A549 (cell line): ENCODE measurements around the gene MPPED1. TPM values are rescaled to one million over a fixed set of nuclear protein-coding genes. Genes with fewer than 3 reads are reported as not detected.

Experiments used
- ATAC-seq, 2 experiments: fragments of 200-7000 bp in 1 of 2; fragments of >200 bp in 1 of 2; cut with Nextera tagmentation in 1 of 2; cut with Tn5 transposase in 1 of 2; 3 replicates each; pipeline versions ENCODE4 v1.8.0 to v1.9.1; 2018 to 2020; ENCODE audit warnings: mild to moderate bottlenecking in 1 of 2, moderate library complexity in 1 of 2
- CTCF ChIA-PET: fragments of 300-600 bp; sonication (Branson Sonifier 250); formaldehyde crosslinking; extraction: SDS; loops from one replicate; lab custom pipeline; 2021; ENCODE audit warnings: antibody characterized with exemption, inconsistent platforms; lab: Yijun Ruan, JAX
- POLR2A ChIA-PET: fragments of 350-600 bp; formaldehyde crosslinking; extraction: SDS; loops from one replicate; lab custom pipeline; 2021; ENCODE audit warnings: antibody characterized with exemption, inconsistent platforms; lab: Yijun Ruan, JAX
- DNase-seq, 2 experiments: peaks; one replicate each; pipeline versions ENCODE4 v3.0.0 to v3.0.0-alpha.2; 2011 to 2016; ENCODE audit warnings: low read depth in 1 of 2, low spot score in 1 of 2
- FAIRE-seq: peaks from 2 replicates; lab custom pipeline; 2011; peaks lifted over from hg19 to GRCh38; lab: Jason Lieb, UNC
- H3K27ac ChIP-seq, 2 experiments: fragments of >200 bp; sonication (Bioruptor Twin); formaldehyde crosslinking; 3 replicates each; pipeline ENCODE4 v1.5.1; 2016 to 2017
- H3K4me1 ChIP-seq: fragments of >200 bp; sonication (Bioruptor Twin); formaldehyde crosslinking; 3 replicates; pipeline ENCODE4 v1.6.1; 2016
- H3K4me2 ChIP-seq: fragments of >200 bp; sonication (Bioruptor Twin); formaldehyde crosslinking; 3 replicates; pipeline ENCODE4 v1.6.1; 2016
- H3K4me3 ChIP-seq: fragments of >200 bp; sonication (Bioruptor Twin); formaldehyde crosslinking; 3 replicates; pipeline ENCODE4 v1.5.1; 2016
- H3K9me3 ChIP-seq: fragments of >200 bp; sonication (Bioruptor Twin); formaldehyde crosslinking; 3 replicates; pipeline ENCODE4 v1.6.1; 2016
- CHD2 ChIP-seq: fragments of 150-350 bp; IDR thresholded peaks from 2 replicates; pipeline ENCODE4 v1.6.1; 2014; ENCODE audit warnings: low read length; ENCODE audit not compliant: partially characterized antibody
- EHF ChIP-seq: fragments of 250-450 bp; sonication (Bioruptor Pico); IDR thresholded peaks from 2 replicates; pipeline ENCODE4 v1.5.0; 2020; ENCODE audit warnings: mild to moderate bottlenecking
- EHMT2 ChIP-seq: fragments of 200-600 bp; sonication (generic); IDR thresholded peaks from 2 replicates; pipeline ENCODE4 v1.6.1; 2016; ENCODE audit warnings: antibody characterized with exemption, low read depth, mild to moderate bottlenecking, moderate library complexity
- EP300 ChIP-seq, 2 experiments: fragments of >200 bp; sonication (Bioruptor Twin); formaldehyde crosslinking; IDR thresholded peaks; 2 replicates in 1 of 2; 3 replicates in 1 of 2; pipeline ENCODE4 v1.6.1; 2016 to 2017
- ESRRA ChIP-seq: fragments of 150-350 bp; IDR thresholded peaks from 2 replicates; pipeline ENCODE4 v1.6.1; 2014; ENCODE audit warnings: mild to moderate bottlenecking, low read length, borderline replicate concordance
- HOXB13 ChIP-seq: fragments of 250-450 bp; sonication (Bioruptor Pico); IDR thresholded peaks from 2 replicates; pipeline ENCODE4 v1.5.0; 2020; ENCODE audit warnings: low read depth, mild to moderate bottlenecking, moderate library complexity
- HOXB5 ChIP-seq: fragments of 250-450 bp; sonication (Bioruptor Pico); IDR thresholded peaks from 2 replicates; pipeline ENCODE4 v1.5.0; 2020; ENCODE audit warnings: mild to moderate bottlenecking, moderate library complexity
- KDM1A ChIP-seq: fragments of 200-600 bp; sonication (generic); IDR thresholded peaks from 2 replicates; pipeline ENCODE4 v1.6.1; 2016; ENCODE audit warnings: low read depth, mild to moderate bottlenecking
- MAFK ChIP-seq: fragments of 450-650 bp; IDR thresholded peaks from 2 replicates; pipeline ENCODE4 v1.6.1; 2014; ENCODE audit not compliant: partially characterized antibody
- NPAS2 ChIP-seq: fragments of 250-450 bp; sonication (Bioruptor Pico); IDR thresholded peaks from 2 replicates; pipeline ENCODE4 v1.8.0; 2022; ENCODE audit warnings: mild to moderate bottlenecking, moderate library complexity, borderline replicate concordance
- NR3C1 ChIP-seq: fragments of >200 bp; sonication (Bioruptor Twin); formaldehyde crosslinking; IDR thresholded peaks from 3 replicates; pipeline ENCODE4 v1.6.1; 2017
- PHF8 ChIP-seq: fragments of 200-600 bp; sonication (generic); IDR thresholded peaks from 2 replicates; pipeline ENCODE4 v1.6.1; 2016; ENCODE audit warnings: low read depth, mild to moderate bottlenecking, antibody characterized with exemption, moderate library complexity, borderline replicate concordance
- POLR2AphosphoS2 ChIP-seq: conservative IDR thresholded peaks from 2 replicates; pipeline ENCODE4 v1.6.1; 2012; ENCODE audit warnings: low read length, improper control_type of control experiment, inconsistent platforms
- RAD21 ChIP-seq, 2 experiments: fragments of >200 bp in 1 of 2; sonication (Bioruptor Twin) in 1 of 2; formaldehyde crosslinking in 1 of 2; IDR thresholded peaks in 1 of 2; conservative IDR thresholded peaks in 1 of 2; 2 replicates in 1 of 2; 3 replicates in 1 of 2; pipeline ENCODE4 v1.6.1; 2012 to 2018; ENCODE audit warnings: inconsistent platforms in 1 of 2
- RCOR1 ChIP-seq: fragments of 150-350 bp; IDR thresholded peaks from 2 replicates; pipeline ENCODE4 v1.6.1; 2014; ENCODE audit warnings: antibody characterized with exemption, low read length, low read depth
- SMC3 ChIP-seq: fragments of >200 bp; sonication (Bioruptor Twin); formaldehyde crosslinking; IDR thresholded peaks from 3 replicates; pipeline ENCODE4 v1.6.1; 2018; ENCODE audit warnings: inconsistent platforms
- SREBF2 ChIP-seq: fragments of 450-650 bp; IDR thresholded peaks from 2 replicates; pipeline ENCODE4 v1.6.1; 2014; ENCODE audit warnings: mild to moderate bottlenecking, moderate library complexity
- TFCP2L1 ChIP-seq: fragments of 250-450 bp; sonication (Bioruptor Pico); IDR thresholded peaks from 2 replicates; pipeline ENCODE4 v1.5.0; 2021; ENCODE audit warnings: mild to moderate bottlenecking
- TP53 ChIP-seq: fragments of 250-450 bp; sonication (Bioruptor Pico); IDR thresholded peaks from 2 replicates; pipeline ENCODE4 v1.5.0; 2021; ENCODE audit warnings: mild to moderate bottlenecking, moderate library complexity
- ZSCAN20 ChIP-seq: fragments of 250-450 bp; sonication (Bioruptor Pico); IDR thresholded peaks from 2 replicates; pipeline ENCODE4 v1.8.0; 2022; ENCODE audit warnings: mild to moderate bottlenecking, moderate library complexity
- WGBS: methylation state at CpG from one replicate; pipeline ENCODE4 v1.1.6; 2017; ENCODE audit errors: missing lambda C conversion rate; 5-methylcytosine and 5-hydroxymethylcytosine counted together
- polyA plus RNA-seq, 4 experiments: library from polyadenylated mRNA; depleted of rRNA in 3 of 4; stranded (reverse); fragments of >200 nt; fragmentation: RNase III in 1 of 4; extraction: RNeasy Plus Mini Kit Qiagen cat#74134 plus additional on column Dnase treatment in 1 of 4; gene quantifications; 2 replicates in 3 of 4; 3 replicates in 1 of 4; pipeline ENCODE4 v1.2.3, GENCODE V29; 2011 to 2017
- TF ChIP-seq, protein P1 (sequence below): fragments of 250-450 bp; sonication (Bioruptor Pico); IDR thresholded peaks from 2 replicates; pipeline ENCODE4 v1.5.0; 2021; ENCODE audit warnings: mild to moderate bottlenecking, moderate library complexity, borderline replicate concordance
- TF ChIP-seq, protein P2 (sequence below): fragments of >200 bp; sonication (Bioruptor Twin); formaldehyde crosslinking; IDR thresholded peaks from 2 replicates; pipeline ENCODE4 v1.6.1; 2016
- TF ChIP-seq, protein P3 (sequence below): fragments of 150-350 bp; IDR thresholded peaks from 2 replicates; pipeline ENCODE4 v1.6.1; 2014; ENCODE audit warnings: low read depth, mild to moderate bottlenecking, low read length
- TF ChIP-seq, protein P4 (sequence below): fragments of >200 bp; sonication (Bioruptor Twin); formaldehyde crosslinking; IDR thresholded peaks from 3 replicates; pipeline ENCODE4 v1.5.1; 2016
- TF ChIP-seq, protein P5 (sequence below): IDR thresholded peaks from 2 replicates; pipeline ENCODE4 v1.6.1; 2012

Gene MPPED1
- polyA plus RNA-seq, 2 of the 4 experiments (the other 2 are of a cell fraction) = not detected

DNA sequence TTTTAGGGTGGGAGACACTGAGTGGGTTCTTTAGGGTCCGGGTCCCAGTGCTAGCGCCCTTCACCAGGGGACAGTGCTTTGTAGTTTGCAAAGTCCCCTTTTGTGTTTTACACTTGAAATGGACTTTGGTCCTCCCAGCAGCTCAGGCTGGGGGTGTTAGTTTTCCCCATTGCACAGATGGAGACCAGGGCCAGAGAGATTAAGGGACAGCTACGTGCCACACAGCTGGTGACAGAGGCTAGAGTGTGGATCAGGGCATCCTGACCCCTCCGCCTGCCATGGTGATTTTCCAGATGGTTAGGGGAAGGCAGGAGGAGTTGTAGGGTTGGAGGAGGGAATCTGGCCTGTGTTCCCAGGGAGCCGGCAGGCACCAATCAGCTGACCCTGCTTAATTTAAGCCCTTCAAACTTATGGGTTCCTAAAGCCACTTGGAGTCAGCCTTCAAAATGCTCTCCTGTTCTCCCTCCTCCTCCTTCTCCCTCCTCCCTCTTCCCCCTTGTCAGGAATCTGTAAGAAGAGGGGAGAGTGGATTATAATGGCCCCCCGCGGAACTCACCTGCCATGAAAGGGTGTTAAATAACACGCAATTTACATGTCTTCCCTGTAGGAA is 22.5 kb upstream of the MPPED1 start:
- DNase-seq (no peak), ATAC-seq (no peak), FAIRE-seq (no peak)
- ChIA-PET POLR2A (no interaction called here), CTCF (interaction anchor here (0.6 to 11.7 kb wide), 10 partner anchors 8 to 444 kb away, joined by 3 to 134 read pairs (median 9); no protein-coding TSS in a partner anchor)
- Histone ChIP-seq H3K4me3 (no peak overlapping the region), H3K9me3 (no peaks in the 10 kb centered on the region), H3K27ac (no peak overlapping the region), H3K4me1 (no peaks in the 10 kb centered on the region), H3K4me2 (no peak overlapping the region)
- TF ChIP-seq, protein P1, sequence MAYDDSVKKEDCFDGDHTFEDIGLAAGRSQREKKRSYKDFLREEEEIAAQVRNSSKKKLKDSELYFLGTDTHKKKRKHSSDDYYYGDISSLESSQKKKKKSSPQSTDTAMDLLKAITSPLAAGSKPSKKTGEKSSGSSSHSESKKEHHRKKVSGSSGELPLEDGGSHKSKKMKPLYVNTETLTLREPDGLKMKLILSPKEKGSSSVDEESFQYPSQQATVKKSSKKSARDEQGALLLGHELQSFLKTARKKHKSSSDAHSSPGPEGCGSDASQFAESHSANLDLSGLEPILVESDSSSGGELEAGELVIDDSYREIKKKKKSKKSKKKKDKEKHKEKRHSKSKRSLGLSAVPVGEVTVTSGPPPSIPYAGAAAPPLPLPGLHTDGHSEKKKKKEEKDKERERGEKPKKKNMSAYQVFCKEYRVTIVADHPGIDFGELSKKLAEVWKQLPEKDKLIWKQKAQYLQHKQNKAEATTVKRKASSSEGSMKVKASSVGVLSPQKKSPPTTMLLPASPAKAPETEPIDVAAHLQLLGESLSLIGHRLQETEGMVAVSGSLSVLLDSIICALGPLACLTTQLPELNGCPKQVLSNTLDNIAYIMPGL (CRISPR knock-in tag) = no peak
- TF ChIP-seq SREBF2 = no peak
- TF ChIP-seq NPAS2 = no peak
- TF ChIP-seq NR3C1 = no peak
- no peak for TF ChIP-seq PHF8
- TF ChIP-seq, protein P2, sequence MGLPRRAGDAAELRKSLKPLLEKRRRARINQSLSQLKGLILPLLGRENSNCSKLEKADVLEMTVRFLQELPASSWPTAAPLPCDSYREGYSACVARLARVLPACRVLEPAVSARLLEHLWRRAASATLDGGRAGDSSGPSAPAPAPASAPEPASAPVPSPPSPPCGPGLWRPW = no peak
- TF ChIP-seq ZSCAN20 (CRISPR knock-in tag) = no peak
- no peak for TF ChIP-seq KDM1A
- WGBS = 85% methylated on average over 8 of the region's 8 CpGs

DNA sequence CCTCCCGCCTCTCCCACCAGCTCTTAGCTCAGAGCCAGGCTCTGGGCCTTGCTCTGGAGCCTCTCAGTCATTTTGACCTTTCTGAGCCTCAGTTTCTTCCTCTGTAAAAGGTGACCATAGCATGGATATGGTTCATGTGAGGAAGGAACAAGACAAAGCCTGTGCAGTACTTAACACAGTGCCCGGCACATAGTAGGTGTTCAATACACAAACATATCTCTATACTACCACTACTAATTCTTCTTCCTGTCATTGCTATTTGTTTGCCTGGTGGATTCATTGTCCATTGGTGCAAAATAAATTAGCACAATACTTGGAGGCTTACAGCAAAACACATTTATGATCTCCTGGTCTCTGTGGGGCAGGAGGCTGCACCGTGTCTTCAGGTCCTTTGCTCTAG is 21.6 kb upstream of the MPPED1 start:
- no peak overlapping the region for H3K4me3 ChIP-seq
- ChIA-PET POLR2A (no interaction called here), CTCF (interaction anchor here (0.6 to 11.7 kb wide), 5 partner anchors 93 to 437 kb away, joined by 3 to 134 read pairs (median 11); no protein-coding TSS in a partner anchor)
- ATAC-seq = no peak
- H3K4me1 ChIP-seq = no peaks in the 10 kb centered on the region
- H3K4me2 ChIP-seq = no peak overlapping the region
- TF ChIP-seq RCOR1 (no peak), RAD21 (conservative IDR thresholded peaks at IDR 0.05 in 1 of 2, IDR thresholded peaks at IDR 0.05 in 1 of 2) (no peak), EHMT2 (no peak), EHF (no peak), ESRRA (no peak), SMC3 (no peak), NPAS2 (no peak), POLR2AphosphoS2 (no peak), HOXB5 (CRISPR knock-in tag) (no peak), CHD2 (no peak), MAFK (no peak), EP300 (IDR thresholded peaks at IDR 0.05) (no peak), TFCP2L1 (no peak), HOXB13 (CRISPR knock-in tag) (no peak), TP53 (CRISPR knock-in tag) (no peak)
- TF ChIP-seq, protein P3, sequence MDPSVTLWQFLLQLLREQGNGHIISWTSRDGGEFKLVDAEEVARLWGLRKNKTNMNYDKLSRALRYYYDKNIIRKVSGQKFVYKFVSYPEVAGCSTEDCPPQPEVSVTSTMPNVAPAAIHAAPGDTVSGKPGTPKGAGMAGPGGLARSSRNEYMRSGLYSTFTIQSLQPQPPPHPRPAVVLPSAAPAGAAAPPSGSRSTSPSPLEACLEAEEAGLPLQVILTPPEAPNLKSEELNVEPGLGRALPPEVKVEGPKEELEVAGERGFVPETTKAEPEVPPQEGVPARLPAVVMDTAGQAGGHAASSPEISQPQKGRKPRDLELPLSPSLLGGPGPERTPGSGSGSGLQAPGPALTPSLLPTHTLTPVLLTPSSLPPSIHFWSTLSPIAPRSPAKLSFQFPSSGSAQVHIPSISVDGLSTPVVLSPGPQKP = no peak
- TF ChIP-seq, protein P4, sequence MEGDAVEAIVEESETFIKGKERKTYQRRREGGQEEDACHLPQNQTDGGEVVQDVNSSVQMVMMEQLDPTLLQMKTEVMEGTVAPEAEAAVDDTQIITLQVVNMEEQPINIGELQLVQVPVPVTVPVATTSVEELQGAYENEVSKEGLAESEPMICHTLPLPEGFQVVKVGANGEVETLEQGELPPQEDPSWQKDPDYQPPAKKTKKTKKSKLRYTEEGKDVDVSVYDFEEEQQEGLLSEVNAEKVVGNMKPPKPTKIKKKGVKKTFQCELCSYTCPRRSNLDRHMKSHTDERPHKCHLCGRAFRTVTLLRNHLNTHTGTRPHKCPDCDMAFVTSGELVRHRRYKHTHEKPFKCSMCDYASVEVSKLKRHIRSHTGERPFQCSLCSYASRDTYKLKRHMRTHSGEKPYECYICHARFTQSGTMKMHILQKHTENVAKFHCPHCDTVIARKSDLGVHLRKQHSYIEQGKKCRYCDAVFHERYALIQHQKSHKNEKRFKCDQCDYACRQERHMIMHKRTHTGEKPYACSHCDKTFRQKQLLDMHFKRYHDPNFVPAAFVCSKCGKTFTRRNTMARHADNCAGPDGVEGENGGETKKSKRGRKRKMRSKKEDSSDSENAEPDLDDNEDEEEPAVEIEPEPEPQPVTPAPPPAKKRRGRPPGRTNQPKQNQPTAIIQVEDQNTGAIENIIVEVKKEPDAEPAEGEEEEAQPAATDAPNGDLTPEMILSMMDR = no peak
- TF ChIP-seq, protein P5, sequence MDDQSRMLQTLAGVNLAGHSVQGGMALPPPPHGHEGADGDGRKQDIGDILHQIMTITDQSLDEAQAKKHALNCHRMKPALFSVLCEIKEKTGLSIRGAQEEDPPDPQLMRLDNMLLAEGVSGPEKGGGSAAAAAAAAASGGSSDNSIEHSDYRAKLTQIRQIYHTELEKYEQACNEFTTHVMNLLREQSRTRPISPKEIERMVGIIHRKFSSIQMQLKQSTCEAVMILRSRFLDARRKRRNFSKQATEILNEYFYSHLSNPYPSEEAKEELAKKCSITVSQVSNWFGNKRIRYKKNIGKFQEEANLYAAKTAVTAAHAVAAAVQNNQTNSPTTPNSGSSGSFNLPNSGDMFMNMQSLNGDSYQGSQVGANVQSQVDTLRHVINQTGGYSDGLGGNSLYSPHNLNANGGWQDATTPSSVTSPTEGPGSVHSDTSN = no peak
- no peaks in the 10 kb centered on the region for H3K9me3 ChIP-seq
- no peak for DNase-seq
- 84% methylated on average over 3 of the region's 3 CpGs for WGBS
- FAIRE-seq = no peak
- no peak overlapping the region for H3K27ac ChIP-seq
